ENCODE measurements around the gene ZNF616. TPM values are rescaled to one million over a fixed set of nuclear protein-coding genes. Genes with fewer than 3 reads are reported as not detected.

The ZNF616 gene
- total RNA-seq, 5 donors from 2014 or later (not counting 1 experiment from before 2014, with no cell fraction given): 3.6 to 18.3 (median 14.4) TPM

DNA sequence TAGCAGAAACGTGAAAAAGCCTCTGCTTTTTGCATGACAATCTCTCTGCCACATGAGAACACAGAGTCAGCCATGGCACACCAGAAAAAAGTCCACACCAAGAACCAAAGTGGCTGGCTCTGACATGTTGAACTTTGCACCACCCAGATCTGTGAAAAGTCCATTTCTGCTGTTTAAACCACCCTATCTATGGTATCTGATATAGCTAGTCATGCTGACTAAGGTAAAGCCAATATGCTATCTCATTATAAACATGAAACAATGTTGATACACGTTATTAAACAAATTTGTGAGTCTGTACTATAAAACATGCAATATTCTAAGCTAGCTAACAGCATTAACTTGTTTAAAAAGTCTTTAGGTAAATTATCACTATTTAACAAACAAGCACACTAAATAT lies 70.1 kb downstream of the ZNF616 start:
- CTCF ChIA-PET: no interaction called here
- WGBS (ENCODE audit: insufficient coverage): no CpG with 5 or more reads among the region's 2 CpGs
- no peaks in the 10 kb centered on the region for H3K4me1 ChIP-seq (ENCODE audit: control insufficient read depth in 1 of 2, extremely low read depth in 1 of 2, insufficient read depth in 2 of 2, low read length in 2 of 2)
- Mint-ChIP-seq H3K27me3 (no peaks in the 10 kb centered on the region), H3K36me3 (peaks cover 94% of the 10 kb centered on the region), H3K4me1 (peaks cover 0 to 5% (median 0%) of the 10 kb centered on the region in 3 donors), H3K27ac (no peak overlapping the region), H3K4me3 (no peak overlapping the region), H3K9me3 (peaks cover 39 to 76% (median 69%) of the 10 kb centered on the region in 3 donors)
- POLR2A ChIA-PET: no interaction called here
- H3K27me3 ChIP-seq (replicated peaks in 1 of 2; ENCODE audit: control insufficient read depth in 2 of 2, extremely low read depth in 1 of 2, insufficient read depth in 2 of 2, low read length in 1 of 2): no peaks in the 10 kb centered on the region
- H3K9me3 ChIP-seq: peaks cover 39% of the 10 kb centered on the region
- ATAC-seq (replicated peaks in 1 of 4): no peak
- H3K36me3 ChIP-seq (ENCODE audit: control insufficient read depth in 2 of 2, extremely low read depth in 1 of 2, insufficient read depth in 1 of 2, low read length in 1 of 2): peaks cover 4 to 55% of the 10 kb centered on the region in 2 donors
- H3K27ac ChIP-seq (ENCODE audit: low read length): no peak overlapping the region
- no peak overlapping the region for H3K4me3 ChIP-seq (ENCODE audit: control insufficient read depth in 1 of 2, extremely low read depth in 1 of 2, low read length in 1 of 2)
- no peak for DNase-seq

DNA sequence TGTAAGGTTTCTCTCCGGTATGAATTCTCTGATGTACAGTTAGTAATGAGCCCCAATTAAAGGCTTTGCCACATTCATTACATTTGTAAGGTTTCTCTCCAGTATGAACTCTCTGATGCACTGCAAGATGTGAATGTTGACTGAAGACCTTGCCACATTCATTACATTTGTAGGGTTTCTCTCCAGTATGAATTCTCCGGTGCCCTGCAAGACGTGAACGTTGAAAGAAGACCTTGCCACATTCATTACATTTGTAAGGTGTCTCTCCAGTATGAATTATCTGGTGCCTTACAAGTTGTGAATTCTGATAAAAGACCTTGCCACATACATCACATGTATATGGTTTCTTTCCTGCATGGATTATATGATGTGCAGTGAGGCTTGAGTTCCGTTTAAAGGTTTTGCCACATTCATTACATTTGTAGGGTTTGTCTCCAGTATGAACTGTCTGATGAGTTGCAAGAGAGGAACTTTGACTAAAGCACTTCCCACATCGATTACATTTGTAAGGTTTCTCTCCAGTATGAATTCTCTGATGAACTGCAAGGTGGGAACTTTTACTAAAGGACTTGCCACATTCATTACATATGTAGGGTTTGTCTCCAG lies 73.4 kb downstream of the ZNF616 start:
- no CpG with 5 or more reads among the region's 6 CpGs for WGBS (ENCODE audit: insufficient coverage)
- H3K27ac Mint-ChIP-seq: no peak overlapping the region
- H3K4me3 Mint-ChIP-seq: no peak overlapping the region
- POLR2A ChIA-PET: no interaction called here
- H3K27me3 ChIP-seq (replicated peaks in 1 of 2; ENCODE audit: control insufficient read depth in 2 of 2, extremely low read depth in 1 of 2, insufficient read depth in 2 of 2, low read length in 1 of 2): no peaks in the 10 kb centered on the region
- no peak overlapping the region for H3K4me3 ChIP-seq (ENCODE audit: control insufficient read depth in 1 of 2, extremely low read depth in 1 of 2, low read length in 1 of 2)
- H3K9me3 ChIP-seq: peaks cover 37% of the 10 kb centered on the region
- ATAC-seq (replicated peaks in 1 of 4) (no peak), DNase-seq (no peak)
- H3K27ac ChIP-seq (ENCODE audit: low read length): no peak overlapping the region
- H3K36me3 Mint-ChIP-seq: peaks cover 82% of the 10 kb centered on the region
- peaks cover 0 to 5% (median 0%) of the 10 kb centered on the region in 3 donors for H3K4me1 Mint-ChIP-seq
- peaks cover 32 to 69% (median 59%) of the 10 kb centered on the region in 3 donors for H3K9me3 Mint-ChIP-seq
- CTCF ChIA-PET: no interaction called here
- H3K4me1 ChIP-seq (ENCODE audit: control insufficient read depth in 1 of 2, extremely low read depth in 1 of 2, insufficient read depth in 2 of 2, low read length in 2 of 2): no peaks in the 10 kb centered on the region
- peaks cover 4 to 43% of the 10 kb centered on the region in 2 donors for H3K36me3 ChIP-seq (ENCODE audit: control insufficient read depth in 2 of 2, extremely low read depth in 1 of 2, insufficient read depth in 1 of 2, low read length in 1 of 2)
- no peaks in the 10 kb centered on the region for H3K27me3 Mint-ChIP-seq

DNA sequence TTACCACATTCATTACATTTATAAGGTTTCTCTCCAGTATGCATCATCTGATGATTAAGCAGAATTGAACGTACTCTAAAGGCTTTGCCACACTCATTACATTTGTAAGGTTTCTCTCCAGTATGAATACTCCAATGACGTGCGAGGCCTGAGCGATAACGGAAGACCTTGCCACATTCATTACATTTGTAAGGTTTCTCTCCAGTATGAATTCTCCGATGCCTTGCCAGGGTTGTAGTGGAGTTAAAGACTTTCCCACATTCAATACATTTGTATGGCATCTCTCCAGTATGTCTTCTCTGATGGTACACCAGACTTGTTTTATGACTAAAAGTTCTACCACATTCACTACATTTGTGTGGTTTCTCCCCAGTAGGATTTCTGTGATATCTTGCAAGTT lies 74.3 kb downstream of the ZNF616 start:
- Histone ChIP-seq H3K9me3 (peaks cover 34% of the 10 kb centered on the region), H3K36me3 (ENCODE audit: control insufficient read depth in 2 of 2, extremely low read depth in 1 of 2, insufficient read depth in 1 of 2, low read length in 1 of 2) (peaks cover 4 to 35% of the 10 kb centered on the region in 2 donors), H3K4me1 (ENCODE audit: control insufficient read depth in 1 of 2, extremely low read depth in 1 of 2, insufficient read depth in 2 of 2, low read length in 2 of 2) (no peaks in the 10 kb centered on the region), H3K27ac (ENCODE audit: low read length) (no peak overlapping the region), H3K27me3 (replicated peaks in 1 of 2; ENCODE audit: control insufficient read depth in 2 of 2, extremely low read depth in 1 of 2, insufficient read depth in 2 of 2, low read length in 1 of 2) (no peaks in the 10 kb centered on the region), H3K4me3 (ENCODE audit: control insufficient read depth in 1 of 2, extremely low read depth in 1 of 2, low read length in 1 of 2) (no peak overlapping the region)
- Mint-ChIP-seq H3K4me1 (peaks cover 0 to 5% (median 0%) of the 10 kb centered on the region in 3 donors), H3K27ac (no peak overlapping the region), H3K36me3 (peaks cover 79% of the 10 kb centered on the region), H3K4me3 (no peak overlapping the region), H3K27me3 (no peaks in the 10 kb centered on the region), H3K9me3 (peaks cover 26 to 69% (median 58%) of the 10 kb centered on the region in 3 donors)
- WGBS (ENCODE audit: insufficient coverage): no CpG with 5 or more reads among the region's 6 CpGs
- ChIA-PET POLR2A (no interaction called here), CTCF (no interaction called here)
- ATAC-seq (replicated peaks in 1 of 4) (no peak), DNase-seq (no peak)

Other genes with a start within 250 kb of the ZNF616 start
- gene ZNF649, start 234.9 kb downstream of the ZNF616 start, total RNA-seq: 10 to 100 TPM; 12.4 to 28.2 (median 23.8) TPM
- gene ZNF613, start 212.5 kb downstream of the ZNF616 start, total RNA-seq: 1 to 10 TPM; 1.1 to 8.8 (median 4.7) TPM
- gene ZNF350, start 153.1 kb downstream of the ZNF616 start, total RNA-seq: 10 to 100 TPM; 27.4 to 33.4 (median 29.0) TPM
- gene ZNF615, start 131.7 kb downstream of the ZNF616 start, total RNA-seq: 10 to 100 TPM; 12.3 to 18.9 (median 16.9) TPM
- gene ZNF614, start 111.6 kb downstream of the ZNF616 start, total RNA-seq: 10 to 100 TPM in 1 of 5 donors, 1 to 10 TPM in 4; 7.5 to 10.1 (median 9.2) TPM
- 10 to 100 TPM; 12.9 to 22.1 (median 17.3) TPM for gene ZNF432, start 91.1 kb downstream of the ZNF616 start, total RNA-seq
- gene ZNF841, start 44.2 kb downstream of the ZNF616 start, total RNA-seq: 10 to 100 TPM; 25.4 to 34.3 (median 32.2) TPM
- gene ZNF836, start 31.7 kb upstream of the ZNF616 start, total RNA-seq: 10 to 100 TPM; 27.6 to 43.9 (median 35.0) TPM
- gene PPP2R1A, start 50.1 kb upstream of the ZNF616 start, total RNA-seq: 100 to 1,000 TPM; 177 to 203 (median 191) TPM
- gene ZNF766, start 129.6 kb upstream of the ZNF616 start, total RNA-seq: 10 to 100 TPM; 40.3 to 46.6 (median 42.0) TPM
- gene ZNF480, start 157.2 kb upstream of the ZNF616 start, total RNA-seq: 10 to 100 TPM in 4 of 5 donors, 1 to 10 TPM in 1; 9.3 to 22.1 (median 18.9) TPM
- 1 to 10 TPM in 3 of 5 donors, under 1 TPM in 2; 0.51 to 5.4 (median 1.3) TPM for gene ZNF610, start 196.3 kb upstream of the ZNF616 start, total RNA-seq
- gene ZNF880, start 230.0 kb upstream of the ZNF616 start, total RNA-seq: 10 to 100 TPM; 15.3 to 31.1 (median 28.5) TPM